NAMALWA (cell line): Measurements from ENCODE around the gene ABHD17A.

Experiments
- DNase-seq: peaks from one replicate; pipeline ENCODE4 v3.0.0-alpha.2; 2015; ENCODE audit warnings: low spot score

Gene ABHD17A

GRCh38 chr19:1863638-1864479 is 21.4 kb downstream of the ABHD17A start:
- peak; percentile 94 for DNase-seq

- DNase-seq: no peak
Measured at GRCh38 chr19:1863328-1863637, 22.0 kb downstream of the ABHD17A start, which contains the start of gene KLF16. TSS of gene KLF16 (minus strand) at chr19:1863579. CDS start at chr19:1863497, 82 bp downstream.

- peak; percentile 77 for DNase-seq
Measured at GRCh38 chr19:1862424-1863327, 22.6 kb downstream of the ABHD17A start.

- DNase-seq: no peak
Measured at GRCh38 chr19:1862068-1862423, 23.2 kb downstream of the ABHD17A start.

GRCh38 chr19:1861599-1862031 is 23.7 kb downstream of the ABHD17A start:
- no peak for DNase-seq

GRCh38 chr19:1860821-1861598 is 24.3 kb downstream of the ABHD17A start:
- no peak for DNase-seq

- peak; percentile 53 for DNase-seq
Measured at GRCh38 chr19:1860042-1860775, 25.1 kb downstream of the ABHD17A start.

GRCh38 chr19:1859331-1859781 is 25.9 kb downstream of the ABHD17A start:
- DNase-seq: no peak

- peak; percentile 44 for DNase-seq
Measured at GRCh38 chr19:1858412-1859081, 26.7 kb downstream of the ABHD17A start.

- no peak for DNase-seq
Measured at GRCh38 chr19:1857648-1858326, 27.5 kb downstream of the ABHD17A start.

- DNase-seq: peak; percentile 83
Measured at GRCh38 chr19:1856698-1857603, 28.3 kb downstream of the ABHD17A start.

GRCh38 chr19:1856345-1856697 is 29.0 kb downstream of the ABHD17A start:
- peak; percentile 73 for DNase-seq

GRCh38 chr19:1855828-1856255 is 29.5 kb downstream of the ABHD17A start:
- DNase-seq: peak; percentile 62

GRCh38 chr19:1855040-1855827 is 30.1 kb downstream of the ABHD17A start:
- peak; percentile 90 for DNase-seq

GRCh38 chr19:1854542-1855039 is 30.7 kb downstream of the ABHD17A start:
- no peak for DNase-seq

- DNase-seq: no peak
Measured at GRCh38 chr19:1854039-1854541, 31.2 kb downstream of the ABHD17A start.

- DNase-seq: peak; percentile 90
Measured at GRCh38 chr19:1853295-1854038, 31.8 kb downstream of the ABHD17A start.
